ENCODE results near the gene ITGB1BP2. TPM values are rescaled to one million over a fixed set of nuclear protein-coding genes. Genes with fewer than 3 reads are reported as not detected.
A peak's percentile ranks its signal among the peaks of the same experiment; 100 is the strongest.

ITGB1BP2 gene
- total and polyA plus RNA-seq, 2 of the 13 experiments (the other 11 are each of a cell fraction or from before 2014, with no cell fraction given), result 0.90 to 2.2 TPM

- no peak for TF ChIP-seq SYNCRIP (IDR thresholded peaks at IDR 0.05; ENCODE audit: insufficient read depth, low read depth, low read length)
- peak; percentile 47; the same call in 1 of the 2 replicates for TF ChIP-seq SP2 (CRISPR knock-in tag; IDR thresholded peaks at IDR 0.05)
- TF ChIP-seq CREBL2 (CRISPR knock-in tag; IDR thresholded peaks at IDR 0.05; ENCODE audit: borderline replicate concordance), result no peak
- no peak for TF ChIP-seq ZNF350 (CRISPR knock-in tag; IDR thresholded peaks at IDR 0.05; ENCODE audit: borderline replicate concordance, low read depth)
- TF ChIP-seq FOSL2 (CRISPR knock-in tag; IDR thresholded peaks at IDR 0.05), result no peak
- peak; percentile 36 for TF ChIP-seq RBM39 (IDR thresholded peaks at IDR 0.05; ENCODE audit: low read depth, low read length, poor library complexity, severe bottlenecking)
- TF ChIP-seq POLR2G (IDR thresholded peaks at IDR 0.05; ENCODE audit: low read depth, low read length), result peak; percentile 47
- TF ChIP-seq THAP9 (CRISPR knock-in tag; IDR thresholded peaks at IDR 0.05; ENCODE audit: borderline replicate concordance), result no peak; the same call in 1 of the 2 replicates
- no peak for TF ChIP-seq HOXA7 (CRISPR knock-in tag; IDR thresholded peaks at IDR 0.05)
- TF ChIP-seq ZNF546 (CRISPR knock-in tag; conservative IDR thresholded peaks at IDR 0.05), result no peak
- TF ChIP-seq PREB (CRISPR knock-in tag; IDR thresholded peaks at IDR 0.05), result no peak
- TF ChIP-seq ARID2 (CRISPR knock-in tag; IDR thresholded peaks at IDR 0.05; ENCODE audit: borderline replicate concordance), result no peak
- 0 out of 2 replicates have a peak, but pooled peaks have one; percentile 31 for TF ChIP-seq SP5 (CRISPR knock-in tag; IDR thresholded peaks at IDR 0.05; ENCODE audit: borderline replicate concordance, low read depth)
- TF ChIP-seq MYPOP (CRISPR knock-in tag; IDR thresholded peaks at IDR 0.05), result peak; percentile 83
- TF ChIP-seq PCBP2 (optimal IDR thresholded peaks at IDR 0.05; ENCODE audit: low read depth, low read length, poor library complexity, severe bottlenecking), result no peak
- no peak; the same call in 1 of the 2 replicates for TF ChIP-seq ZNF691 (CRISPR knock-in tag; IDR thresholded peaks at IDR 0.05; ENCODE audit: borderline replicate concordance, low read depth)
- peak; percentile 48; the same call in 1 of the 2 replicates for TF ChIP-seq MYC (CRISPR knock-in tag; IDR thresholded peaks at IDR 0.05; ENCODE audit: borderline replicate concordance)
- TF ChIP-seq ZNF460 (CRISPR knock-in tag; IDR thresholded peaks at IDR 0.05; ENCODE audit: borderline replicate concordance), result no peak
- TF ChIP-seq FIP1L1 (IDR thresholded peaks at IDR 0.05; ENCODE audit: borderline replicate concordance, insufficient read depth, low read depth, low read length), result no peak
- TF ChIP-seq ZBTB43 (CRISPR knock-in tag; conservative IDR thresholded peaks at IDR 0.05), result no peak
Observed at GRCh38 chrX:71254092-71254963, 47.2 kb upstream of the ITGB1BP2 start, which contains the start of gene ZMYM3 (continued).
